Lower leg skin (tissue), 4 donors: ENCODE results near the gene CTNND2. TPM values are rescaled to one million over a fixed set of nuclear protein-coding genes. Genes with fewer than 3 reads are reported as not detected.

ENCODE experiments used
- DNase-seq, 2 donors: peaks; one replicate each; pipeline ENCODE4 v3.0.0-alpha.2; 2019; ENCODE audit warnings: low spot score in 2 of 2
- H3K4me3 ChIP-seq: fragments of 200-600 bp; sonication (generic); 2 replicates; pipeline ENCODE4 v1.5.1; 2017; ENCODE audit warnings: mild to moderate bottlenecking, low read depth; ENCODE audit not compliant: poor library complexity, severe bottlenecking
- CTCF ChIP-seq, 3 donors: fragments of 450-650 bp; IDR thresholded peaks; one replicate each; pipeline ENCODE4 v1.5.1; 2016; ENCODE audit warnings: antibody characterized with exemption in 3 of 3, mild to moderate bottlenecking in 3 of 3, moderate library complexity in 2 of 3
- POLR2A ChIP-seq, 2 donors: fragments of 450-650 bp; IDR thresholded peaks; one replicate each; pipeline ENCODE4 v1.6.1; 2016 to 2017; ENCODE audit warnings: antibody characterized with exemption in 2 of 2, mild to moderate bottlenecking in 1 of 2, moderate library complexity in 1 of 2
- WGBS, 2 donors: methylation state at CpG; one replicate each; pipeline ENCODE4 v1.1.5; 2018; 5-methylcytosine and 5-hydroxymethylcytosine counted together
- intact Hi-C: fragments of 100-400 bp; cut with DNase I; formaldehyde crosslinking; loops from one replicate; pipeline ENCODE4 v1.15.0; 2023; ENCODE audit warnings: low total_unique reads
- total RNA-seq, 4 donors: library from RNA; depleted of rRNA; stranded (reverse); fragments of >200 nt; gene quantifications; one replicate each; pipeline ENCODE4 v1.1.0, GENCODE V29; 2016

The CTNND2 gene
- total RNA-seq, 4 donors from 2014 or later, result 0.21 to 2.9 (median 0.55) TPM

- 78 to 86% methylated on average over 2 of the region's 2 CpGs for WGBS, 2 donors
- DNase-seq, result no peak
- no peak overlapping the region for H3K4me3 ChIP-seq
- intact Hi-C loops, result no loop called here
- TF ChIP-seq POLR2A (IDR thresholded peaks at IDR 0.05) (no peak), CTCF (IDR thresholded peaks at IDR 0.05) (no peak)
Measured at GRCh38 chr5:11922394-11922793, 18.1 kb upstream of the CTNND2 start.

GRCh38 chr5:11918463-11919045 is 14.3 kb upstream of the CTNND2 start:
- WGBS, 2 donors, result 74 to 81% methylated on average over 9 of the region's 9 CpGs
- no peak for DNase-seq
- no peak overlapping the region for H3K4me3 ChIP-seq
- no peak for TF ChIP-seq CTCF (IDR thresholded peaks at IDR 0.05)
- TF ChIP-seq POLR2A (IDR thresholded peaks at IDR 0.05), result no peak
- intact Hi-C loops, result no loop called here

GRCh38 chr5:11909471-11909870 is 5.2 kb upstream of the CTNND2 start:
- DNase-seq, result no peak
- no peak overlapping the region for H3K4me3 ChIP-seq
- intact Hi-C loops, result no loop called here
- no peak for TF ChIP-seq CTCF (IDR thresholded peaks at IDR 0.05)
- no peak for TF ChIP-seq POLR2A (IDR thresholded peaks at IDR 0.05)
- WGBS, 2 donors, result 50 to 60% methylated on average over 2 of the region's 2 CpGs

- DNase-seq, result no peak
- 48 to 51% methylated on average over 2 of the region's 2 CpGs for WGBS, 2 donors
- intact Hi-C loops, result no loop called here
- no peak overlapping the region for H3K4me3 ChIP-seq
- TF ChIP-seq POLR2A (IDR thresholded peaks at IDR 0.05), result no peak
- no peak for TF ChIP-seq CTCF (IDR thresholded peaks at IDR 0.05)
Measured at GRCh38 chr5:11906497-11906896, 2.3 kb upstream of the CTNND2 start.

GRCh38 chr5:11905206-11905605 is 960 bp upstream of the CTNND2 start:
- intact Hi-C loops, result no loop called here
- TF ChIP-seq POLR2A (IDR thresholded peaks at IDR 0.05), result no peak
- TF ChIP-seq CTCF (IDR thresholded peaks at IDR 0.05), result no peak
- H3K4me3 ChIP-seq, result no peak overlapping the region
- no peak for DNase-seq
- WGBS, 2 donors, result 34 to 41% methylated on average over 12 of the region's 12 CpGs
